TTC549 (cell line): Measurements from ENCODE around the gene ABHD13.
"Not testable (repeated sequence)": the region's sequence is repeated elsewhere in the genome, so short reads cannot be mapped to it uniquely, and the experiment has no call there.

ENCODE experiments used
- FAIRE-seq: peaks from 2 replicates; lab custom pipeline; 2012; peaks lifted over from hg19 to GRCh38; lab: Jason Lieb, UNC

The ABHD13 gene

GRCh38 chr13:108218044-108218974, at the start of gene ABHD13:
Gene ABHD13 (plus strand): TSS chr13:108218392. CDS start chr13:108229219, 10,827 bp downstream.
- FAIRE-seq: no peak

GRCh38 chr13:108168929-108169328, 49.3 kb upstream of the ABHD13 start:
- FAIRE-seq: no peak

- no peak for FAIRE-seq
Measured at GRCh38 chr13:108176685-108177274, 41.4 kb upstream of the ABHD13 start.

- no peak for FAIRE-seq
Measured at GRCh38 chr13:108178078-108178477, 40.1 kb upstream of the ABHD13 start.

- FAIRE-seq: no peak
Measured at GRCh38 chr13:108182652-108183051, 35.5 kb upstream of the ABHD13 start.

- FAIRE-seq: no peak
Measured at GRCh38 chr13:108185223-108185622, 33.0 kb upstream of the ABHD13 start.

GRCh38 chr13:108188260-108188659, 29.9 kb upstream of the ABHD13 start:
- no peak for FAIRE-seq

- no peak for FAIRE-seq
Measured at GRCh38 chr13:108190897-108191296, 27.3 kb upstream of the ABHD13 start.

GRCh38 chr13:108193806-108194205, 24.4 kb upstream of the ABHD13 start:
- no peak for FAIRE-seq

GRCh38 chr13:108194435-108194936, 23.7 kb upstream of the ABHD13 start:
- FAIRE-seq: no peak

GRCh38 chr13:108195146-108195545, 23.0 kb upstream of the ABHD13 start:
- FAIRE-seq: no peak

- no peak for FAIRE-seq
Measured at GRCh38 chr13:108195861-108196260, 22.3 kb upstream of the ABHD13 start.

- FAIRE-seq: no peak
Measured at GRCh38 chr13:108200781-108201398, 17.3 kb upstream of the ABHD13 start.

GRCh38 chr13:108210551-108210950, 7.6 kb upstream of the ABHD13 start:
- no peak for FAIRE-seq

GRCh38 chr13:108212886-108213285, 5.3 kb upstream of the ABHD13 start:
- FAIRE-seq: no peak

- no peak for FAIRE-seq
Measured at GRCh38 chr13:108213946-108214345, 4.2 kb upstream of the ABHD13 start.

- FAIRE-seq: no peak
Measured at GRCh38 chr13:108214441-108215271, 3.5 kb upstream of the ABHD13 start.

- FAIRE-seq: no peak
Measured at GRCh38 chr13:108215436-108215835, 2.8 kb upstream of the ABHD13 start, which contains the start of gene LIG4. Gene LIG4 (minus strand): TSS chr13:108215536. CDS start chr13:108211268, 4,268 bp downstream.

GRCh38 chr13:108217307-108218043, 717 bp upstream of the ABHD13 start:
- FAIRE-seq: not testable (repeated sequence)

- FAIRE-seq: no peak
Measured at GRCh38 chr13:108220041-108220440, 1.8 kb downstream of the ABHD13 start.
